CD14-positive monocyte (primary cell): ENCODE results near the gene KLHL6. TPM values are rescaled to one million over a fixed set of nuclear protein-coding genes. Genes with fewer than 3 reads are reported as not detected.
A peak's percentile ranks its signal among the peaks of the same experiment; 100 is the strongest.

ENCODE experiments used
- DNase-seq, 3 donors: peaks; one replicate each; pipeline ENCODE4 v3.0.0-alpha.2; 2011 to 2022
- H2AFZ ChIP-seq: 2 replicates; pipeline ENCODE4 v1.6.0; 2012; ENCODE audit warnings: mild to moderate bottlenecking, low read depth, low read length, inconsistent platforms; ENCODE audit not compliant: insufficient read depth, poor library complexity, severe bottlenecking
- H3K27ac ChIP-seq, 2 donors: 1 replicate in 1 of 2; 2 replicates in 1 of 2; pipeline ENCODE4 v1.5.1; 2012 to 2013; ENCODE audit warnings: low read length in 2 of 2, control low read depth in 1 of 2, inconsistent platforms in 1 of 2, low read depth in 1 of 2, mild to moderate bottlenecking in 1 of 2
- H3K27me3 ChIP-seq, 2 donors: one replicate each; pipeline versions ENCODE4 v1.6.0 to v1.6.1; 2011 to 2013; ENCODE audit warnings: low read length in 2 of 2; ENCODE audit not compliant: control insufficient read depth in 2 of 2, insufficient read depth in 2 of 2
- H3K36me3 ChIP-seq, 2 donors: replicated peaks in 1 of 2; 1 replicate in 1 of 2; 2 replicates in 1 of 2; pipeline versions ENCODE4 v1.5.1 to v1.6.1; 2012 to 2013; ENCODE audit warnings: low read length in 2 of 2, control low read depth in 1 of 2, inconsistent platforms in 1 of 2, mild to moderate bottlenecking in 1 of 2; ENCODE audit not compliant: insufficient read depth in 2 of 2, control insufficient read depth in 1 of 2
- H3K4me1 ChIP-seq, 2 donors: 1 replicate in 1 of 2; 2 replicates in 1 of 2; pipeline versions ENCODE4 v1.5.1 to v1.6.1; 2012 to 2013; ENCODE audit warnings: low read length in 2 of 2, control low read depth in 1 of 2, inconsistent platforms in 1 of 2, mild to moderate bottlenecking in 1 of 2, moderate library complexity in 1 of 2; ENCODE audit not compliant: insufficient read depth in 2 of 2, control insufficient read depth in 1 of 2
- H3K4me2 ChIP-seq: replicated peaks from 2 replicates; pipeline ENCODE3; 2012; ENCODE audit warnings: low read length, moderate library complexity, mild to moderate bottlenecking; ENCODE audit not compliant: poor library complexity, severe bottlenecking; ENCODE audit errors: extremely low read depth
- H3K4me3 ChIP-seq, 3 experiments: fragments of 200-600 bp in 1 of 3; sonication (generic) in 1 of 3; replicated peaks in 1 of 3; 1 replicate in 2 of 3; 2 replicates in 1 of 3; pipeline ENCODE4 v1.5.1; 2011 to 2013; ENCODE audit warnings: low read length in 3 of 3, mild to moderate bottlenecking in 3 of 3, control low read depth in 2 of 3, low read depth in 2 of 3, inconsistent platforms in 1 of 3, moderate library complexity in 1 of 3
- H3K79me2 ChIP-seq: 2 replicates; pipeline ENCODE4 v1.6.0; 2012; ENCODE audit warnings: mild to moderate bottlenecking, control low read depth, inconsistent platforms, low read length, moderate library complexity; ENCODE audit not compliant: insufficient read depth
- H3K9ac ChIP-seq: 2 replicates; pipeline ENCODE4 v1.6.0; 2017; ENCODE audit warnings: low read length, mild to moderate bottlenecking; ENCODE audit not compliant: insufficient read depth, poor library complexity, severe bottlenecking
- H3K9me3 ChIP-seq, 2 donors: replicated peaks in 1 of 2; 1 replicate in 1 of 2; 2 replicates in 1 of 2; pipeline versions ENCODE4 v1.5.1 to v1.6.1; 2012 to 2013; ENCODE audit warnings: low read length in 2 of 2, control low read depth in 1 of 2; ENCODE audit not compliant: control insufficient read depth in 1 of 2, insufficient read depth in 1 of 2
- H4K20me1 ChIP-seq: 2 replicates; pipeline ENCODE4 v1.6.0; 2012; ENCODE audit warnings: mild to moderate bottlenecking, low read length, control low read depth, moderate library complexity; ENCODE audit not compliant: insufficient read depth
- H3K27ac Mint-ChIP-seq, 7 donors: one replicate each; pipeline ENCODE4 v1.8.0; 2020; ENCODE audit warnings: mild to moderate bottlenecking in 7 of 7, mixed read lengths in 7 of 7, moderate library complexity in 6 of 7, inconsistent platforms in 2 of 7
- H3K27me3 Mint-ChIP-seq, 3 donors: one replicate each; pipeline ENCODE4 v1.8.0; 2021 to 2022; ENCODE audit warnings: low read depth in 3 of 3, mild to moderate bottlenecking in 3 of 3, mixed read lengths in 3 of 3, moderate library complexity in 3 of 3, inconsistent platforms in 1 of 3
- H3K36me3 Mint-ChIP-seq, 2 donors: one replicate each; pipeline ENCODE4 v1.8.0; 2020; ENCODE audit warnings: mixed read lengths in 2 of 2, inconsistent platforms in 1 of 2, mild to moderate bottlenecking in 1 of 2
- H3K4me1 Mint-ChIP-seq: one replicate; pipeline ENCODE4 v1.8.0; 2020; ENCODE audit warnings: mild to moderate bottlenecking, mixed read lengths
- H3K4me3 Mint-ChIP-seq, 2 donors: one replicate each; pipeline ENCODE4 v1.8.0; 2020; ENCODE audit warnings: mild to moderate bottlenecking in 2 of 2, mixed read lengths in 2 of 2, moderate library complexity in 1 of 2
- H3K9me3 Mint-ChIP-seq, 7 donors: one replicate each; pipeline ENCODE4 v1.8.0; 2020 to 2022; ENCODE audit warnings: mixed read lengths in 7 of 7, mild to moderate bottlenecking in 6 of 7, moderate library complexity in 6 of 7, inconsistent platforms in 2 of 7
- WGBS: methylation state at CpG from one replicate; pipeline ENCODE4 v1.1.5; 2013; ENCODE audit warnings: missing lambda C conversion rate; ENCODE audit not compliant: insufficient coverage; 5-methylcytosine and 5-hydroxymethylcytosine counted together
- intact Hi-C, 2 donors: fragments of 100-400 bp; cut with micrococcal nuclease; formaldehyde crosslinking; loops; one replicate each; pipeline versions ENCODE4 v1.15.0 to v1.15.1; 2023
- polyA plus RNA-seq, 3 donors: library from polyadenylated mRNA; depleted of rRNA in 1 of 3; unstranded in 2 of 3; stranded (reverse) in 1 of 3; fragments of 300-500 nt in 2 of 3; fragments of >200 nt in 1 of 3; fragmentation: Illumina TruSeq in 2 of 3; gene quantifications; 1 replicate in 2 of 3; 2 replicates in 1 of 3; pipeline ENCODE4 v1.2.3, GENCODE V29; 2012 to 2021
- small RNA-seq: library from RNA; depleted of rRNA; stranded (forward); fragments of <200 nt; gene quantifications from one replicate; pipeline ENCODE3, GENCODE V24; 2012; ENCODE audit warnings: low read depth; ENCODE audit not compliant: insufficient read length
- TF ChIP-seq, protein P1 (sequence below): fragments of 200-600 bp; IDR thresholded peaks from one replicate; pipeline ENCODE4 v1.8.0; 2022; ENCODE audit warnings: antibody characterized with exemption, mild to moderate bottlenecking

KLHL6 gene
- polyA plus RNA-seq, 3 donors, result 5.7 to 15.2 (median 10.6) TPM

GRCh38 chr3:183437666-183438564 is 117.6 kb downstream of the KLHL6 start:
- Histone ChIP-seq H4K20me1 (no peaks in the 10 kb centered on the region), H2AFZ (no peak overlapping the region), H3K79me2 (no peaks in the 10 kb centered on the region), H3K9ac (no peak overlapping the region), H3K9me3 (peaks cover 0 to 1% of the 10 kb centered on the region in 2 donors), H3K4me2 (no peak overlapping the region), H3K4me3 (no peak overlapping the region), H3K36me3 (no peaks in the 10 kb centered on the region), H3K4me1 (peaks cover 10 to 27% of the 10 kb centered on the region in 2 donors), H3K27me3 (no peaks in the 10 kb centered on the region), H3K27ac (no peak overlapping the region)
- Mint-ChIP-seq H3K27ac (no peak overlapping the region), H3K4me3 (no peak overlapping the region), H3K9me3 (peaks cover 0 to 11% (median 5%) of the 10 kb centered on the region in 7 donors), H3K4me1 (peaks cover 35% of the 10 kb centered on the region), H3K27me3 (peaks cover 3 to 7% (median 6%) of the 10 kb centered on the region in 3 donors), H3K36me3 (no peaks in the 10 kb centered on the region)
- intact Hi-C loops, result no loop called here
- TF ChIP-seq, protein P1, sequence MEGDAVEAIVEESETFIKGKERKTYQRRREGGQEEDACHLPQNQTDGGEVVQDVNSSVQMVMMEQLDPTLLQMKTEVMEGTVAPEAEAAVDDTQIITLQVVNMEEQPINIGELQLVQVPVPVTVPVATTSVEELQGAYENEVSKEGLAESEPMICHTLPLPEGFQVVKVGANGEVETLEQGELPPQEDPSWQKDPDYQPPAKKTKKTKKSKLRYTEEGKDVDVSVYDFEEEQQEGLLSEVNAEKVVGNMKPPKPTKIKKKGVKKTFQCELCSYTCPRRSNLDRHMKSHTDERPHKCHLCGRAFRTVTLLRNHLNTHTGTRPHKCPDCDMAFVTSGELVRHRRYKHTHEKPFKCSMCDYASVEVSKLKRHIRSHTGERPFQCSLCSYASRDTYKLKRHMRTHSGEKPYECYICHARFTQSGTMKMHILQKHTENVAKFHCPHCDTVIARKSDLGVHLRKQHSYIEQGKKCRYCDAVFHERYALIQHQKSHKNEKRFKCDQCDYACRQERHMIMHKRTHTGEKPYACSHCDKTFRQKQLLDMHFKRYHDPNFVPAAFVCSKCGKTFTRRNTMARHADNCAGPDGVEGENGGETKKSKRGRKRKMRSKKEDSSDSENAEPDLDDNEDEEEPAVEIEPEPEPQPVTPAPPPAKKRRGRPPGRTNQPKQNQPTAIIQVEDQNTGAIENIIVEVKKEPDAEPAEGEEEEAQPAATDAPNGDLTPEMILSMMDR, result no peak
- WGBS, result 100% methylated on average over 1 of the region's 6 CpGs
- DNase-seq, result no peak

Small RNA genes within 50 kb of the gene (small RNA-seq; reads per million reads assigned to genes)
- not detected for gene RF00092
- not detected for gene RF00394
- 0.71 reads per million for gene RF01241
- gene SNORA63D, result 16.1 reads per million, percentile 84 among the genes with 10 or more reads in this experiment

Other genes starting within 250 kb of the KLHL6 start
- gene MCF2L2, start 127.1 kb downstream of the KLHL6 start, polyA plus RNA-seq, result under 1 TPM in 2 of 3 donors, not detected in 1; 0.01 to 0.13 TPM
- 10 to 100 TPM; 24.1 to 31.7 (median 31.4) TPM for gene KLHL24, start 79.9 kb upstream of the KLHL6 start, polyA plus RNA-seq
- 10 to 100 TPM in 1 of 3 donors, 1 to 10 TPM in 2; 4.2 to 33.0 (median 5.0) TPM for gene YEATS2, start 142.1 kb upstream of the KLHL6 start, polyA plus RNA-seq